HUES64 (cell line): ENCODE measurements around the gene PRR15L.

Experiments used
- H3K27ac ChIP-seq: 2 replicates; pipeline ENCODE4 v1.7.0; 2013; ENCODE audit warnings: low read depth, low read length, inconsistent platforms
- H3K27me3 ChIP-seq: 2 replicates; pipeline ENCODE4 v1.6.1; 2013; ENCODE audit warnings: mild to moderate bottlenecking, low read length; ENCODE audit not compliant: insufficient read depth
- H3K36me3 ChIP-seq: 2 replicates; pipeline ENCODE4 v1.6.1; 2013; ENCODE audit warnings: mild to moderate bottlenecking, low read length; ENCODE audit not compliant: insufficient read depth
- H3K4me1 ChIP-seq: 2 replicates; pipeline ENCODE4 v1.6.1; 2013; ENCODE audit warnings: mild to moderate bottlenecking, low read length, moderate library complexity; ENCODE audit not compliant: insufficient read depth
- H3K4me3 ChIP-seq: 2 replicates; pipeline ENCODE4 v1.5.1; 2013; ENCODE audit warnings: mild to moderate bottlenecking, low read length, moderate library complexity
- H3K9ac ChIP-seq: 2 replicates; pipeline ENCODE4 v1.6.1; 2013; ENCODE audit warnings: mild to moderate bottlenecking, low read depth, low read length
- H3K9me3 ChIP-seq: 2 replicates; pipeline ENCODE4 v1.6.1; 2013; ENCODE audit warnings: low read depth, low read length; ENCODE audit not compliant: insufficient read depth
- WGBS: fragments of 150-250, 120-280 bp; methylation state at CpG from one replicate; pipeline ENCODE4 v1.1.7; 2013; ENCODE audit warnings: missing lambda C conversion rate; 5-methylcytosine and 5-hydroxymethylcytosine counted together

PRR15L gene

DNA sequence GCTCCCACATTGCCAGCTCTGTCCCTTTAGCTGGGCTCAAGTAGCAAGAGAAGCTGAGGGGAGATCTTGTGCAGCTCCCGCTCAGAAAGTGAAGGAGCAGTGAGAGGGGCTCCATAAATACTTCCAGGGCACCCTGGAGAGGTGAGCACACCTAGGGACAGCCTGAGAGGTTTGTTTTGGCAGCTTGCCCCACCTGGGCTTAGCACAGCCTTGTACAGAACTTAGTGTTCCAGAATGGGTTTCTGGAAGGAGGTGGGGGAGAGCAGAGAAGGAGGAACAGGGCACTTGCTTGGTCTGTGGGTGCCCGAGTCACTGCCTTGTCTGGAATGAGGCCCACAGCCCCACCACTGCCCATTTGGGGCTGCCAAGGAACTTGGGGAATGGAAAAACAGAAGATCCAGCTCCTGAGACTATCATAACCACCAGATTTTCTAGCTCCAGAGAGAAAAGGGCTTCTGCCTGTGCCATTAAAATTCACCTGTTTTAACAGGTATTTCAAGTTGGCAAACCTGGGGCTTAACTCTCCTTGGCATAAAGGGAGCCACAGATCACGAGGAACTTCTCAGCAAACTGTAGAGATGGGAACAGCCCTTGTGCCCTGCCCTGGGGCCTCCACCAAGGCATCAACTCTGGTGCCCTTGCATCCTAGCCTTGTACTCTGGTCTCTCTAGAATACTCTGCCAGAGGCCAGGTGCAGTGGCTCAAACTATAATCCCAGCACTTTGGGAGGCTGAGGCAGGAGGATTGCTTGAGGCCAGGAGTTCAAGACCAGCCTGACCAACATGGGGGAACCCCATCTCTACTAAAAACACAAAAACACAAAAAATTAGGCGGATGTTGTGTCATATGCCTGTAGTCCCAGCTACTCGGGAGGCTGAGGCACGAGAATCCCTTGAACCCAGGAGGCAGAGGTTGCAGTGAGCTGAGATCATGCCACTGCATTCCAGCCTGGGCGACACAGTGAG lies 1.9 kb downstream of the PRR15L start:
- Histone ChIP-seq H3K9me3 (no peaks in the 10 kb centered on the region), H3K27me3 (0 out of 2 replicates have a peak, but pooled peaks cover 3% of the 10 kb centered on the region), H3K36me3 (no peaks in the 10 kb centered on the region), H3K9ac (no peak overlapping the region), H3K4me3 (no peak overlapping the region), H3K27ac (no peak overlapping the region), H3K4me1 (peaks cover 15% of the 10 kb centered on the region)
- WGBS: 92% methylated on average over 7 of the region's 7 CpGs

DNA sequence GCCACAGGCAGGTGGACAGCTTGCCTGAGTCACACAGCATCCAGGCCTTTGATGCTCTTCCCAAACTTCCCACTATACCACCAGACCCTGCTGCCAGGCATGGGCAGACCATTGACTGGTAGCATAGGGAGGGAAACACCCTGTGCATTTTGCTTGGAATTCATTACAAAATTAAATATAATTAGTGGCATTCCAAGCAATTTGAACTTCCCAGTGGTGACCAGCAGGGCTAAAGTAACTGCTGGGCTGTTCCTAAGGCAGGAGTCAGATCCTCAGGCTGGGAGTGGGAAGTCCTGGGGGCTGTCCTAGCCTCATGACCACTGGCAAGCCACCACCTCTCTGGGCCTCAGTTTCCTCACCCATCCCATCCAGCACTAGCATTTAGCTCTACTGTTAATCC lies 3.8 kb downstream of the PRR15L start:
- no peaks in the 10 kb centered on the region for H3K9me3 ChIP-seq
- no peak overlapping the region for H3K27ac ChIP-seq
- no peak overlapping the region for H3K9ac ChIP-seq
- H3K36me3 ChIP-seq: no peaks in the 10 kb centered on the region
- H3K4me1 ChIP-seq: peaks cover 22% of the 10 kb centered on the region
- 0 out of 2 replicates have a peak, but pooled peaks cover 3% of the 10 kb centered on the region for H3K27me3 ChIP-seq
- H3K4me3 ChIP-seq: no peak overlapping the region

DNA sequence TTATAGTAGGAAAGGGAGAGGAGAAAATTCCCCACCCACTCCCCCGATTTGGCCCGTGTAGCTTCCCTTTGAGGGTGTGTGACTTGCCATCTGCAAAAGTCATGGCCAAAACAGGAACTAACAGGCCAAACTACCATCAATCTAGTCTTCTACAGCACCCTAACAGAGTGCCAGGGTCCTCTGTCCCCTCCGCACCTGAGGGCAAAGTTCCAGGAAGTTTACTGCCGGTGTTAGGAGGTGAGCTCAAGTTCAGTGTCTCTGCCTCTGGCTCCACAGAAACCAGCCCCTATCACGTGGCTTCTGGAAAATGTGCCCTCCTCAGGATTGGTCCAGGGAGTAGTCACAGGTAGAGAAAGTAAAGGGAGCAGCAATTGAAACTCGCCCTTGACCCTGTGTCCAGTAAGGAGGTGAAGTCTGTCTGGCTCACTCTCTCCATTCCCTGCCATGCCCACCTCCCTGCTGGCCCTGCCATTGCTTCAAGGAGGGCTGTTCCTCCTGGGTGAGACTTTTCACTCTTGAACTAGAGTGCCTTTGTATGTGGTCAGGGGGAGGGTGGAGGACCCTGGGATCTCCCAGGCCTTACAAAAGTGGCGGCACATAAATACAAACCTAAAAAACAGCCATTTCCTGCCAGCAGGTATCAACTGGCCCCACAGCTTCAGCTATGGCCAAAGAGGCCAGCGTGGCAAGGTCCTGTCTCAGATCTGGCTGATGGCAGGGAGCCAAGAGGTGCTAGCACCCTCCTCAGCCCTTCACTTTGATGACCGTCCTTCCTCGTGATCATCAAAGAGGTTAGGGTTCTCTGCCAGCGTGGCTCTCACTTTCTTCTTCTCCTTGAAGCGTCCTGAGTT lies 5.3 kb downstream of the PRR15L start:
- H3K27me3 ChIP-seq: no peaks in the 10 kb centered on the region
- no peaks in the 10 kb centered on the region for H3K36me3 ChIP-seq
- H3K4me3 ChIP-seq: no peak overlapping the region
- WGBS: 91% methylated on average over 12 of the region's 12 CpGs
- no peak overlapping the region for H3K9ac ChIP-seq
- no peak overlapping the region for H3K27ac ChIP-seq
- no peaks in the 10 kb centered on the region for H3K9me3 ChIP-seq
- peaks cover 14% of the 10 kb centered on the region for H3K4me1 ChIP-seq

DNA sequence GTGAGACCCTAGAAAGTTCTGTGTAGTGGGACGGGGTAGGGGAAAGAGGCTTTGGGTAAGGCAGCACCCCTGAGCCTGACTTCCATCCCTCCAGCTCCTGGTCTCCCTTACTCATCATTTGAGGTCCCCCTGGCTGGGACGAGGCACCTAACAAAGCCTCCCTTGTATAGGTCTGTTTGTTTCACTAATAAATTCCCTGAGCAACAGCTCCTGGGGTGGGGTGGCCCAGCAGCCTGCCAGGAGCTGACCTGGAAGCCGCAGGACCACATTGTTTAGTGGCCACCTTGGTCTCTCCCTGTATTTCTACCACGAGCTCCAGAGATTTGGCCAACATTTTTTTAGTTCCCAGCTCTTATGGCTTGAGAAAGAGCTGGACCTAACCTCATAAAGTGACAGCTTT lies 7.2 kb downstream of the PRR15L start:
- no peak overlapping the region for H3K9ac ChIP-seq
- no peak overlapping the region for H3K27ac ChIP-seq
- H3K4me3 ChIP-seq: no peak overlapping the region
- peaks cover 10% of the 10 kb centered on the region for H3K4me1 ChIP-seq
- no peaks in the 10 kb centered on the region for H3K27me3 ChIP-seq
- H3K36me3 ChIP-seq: peaks cover 6% of the 10 kb centered on the region; the same call in 1 of the 2 replicates
- no peaks in the 10 kb centered on the region for H3K9me3 ChIP-seq
- 90% methylated on average over 3 of the region's 4 CpGs for WGBS

DNA sequence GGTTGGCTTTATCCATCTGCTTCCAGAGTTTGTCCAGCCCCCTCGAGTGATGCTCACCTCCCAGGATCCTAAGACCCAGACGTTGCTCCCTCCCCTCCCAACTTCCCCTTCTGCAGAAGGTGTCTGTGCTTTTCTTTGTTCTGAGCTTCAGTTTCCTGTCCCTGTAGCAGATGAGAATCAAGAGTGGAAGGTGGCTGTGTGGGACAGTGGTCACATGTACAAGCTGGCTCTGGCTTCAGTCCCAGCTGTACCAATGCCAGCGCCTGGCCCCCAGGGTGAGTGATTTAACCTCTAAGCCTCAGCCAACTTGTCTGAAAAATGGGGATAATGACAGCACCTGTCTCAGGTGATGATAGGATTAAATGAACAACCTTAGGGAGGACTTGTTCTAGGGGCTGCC lies 7.7 kb downstream of the PRR15L start:
- peaks cover 7% of the 10 kb centered on the region; the same call in 1 of the 2 replicates for H3K36me3 ChIP-seq
- H3K4me1 ChIP-seq: peaks cover 10% of the 10 kb centered on the region
- WGBS: 79% methylated on average over 3 of the region's 3 CpGs
- no peak overlapping the region for H3K27ac ChIP-seq
- H3K27me3 ChIP-seq: no peaks in the 10 kb centered on the region
- H3K9me3 ChIP-seq: no peaks in the 10 kb centered on the region
- H3K9ac ChIP-seq: no peak overlapping the region
- 0 out of 2 replicates have a peak overlapping the region, but pooled peaks have one; percentile 43 for H3K4me3 ChIP-seq

DNA sequence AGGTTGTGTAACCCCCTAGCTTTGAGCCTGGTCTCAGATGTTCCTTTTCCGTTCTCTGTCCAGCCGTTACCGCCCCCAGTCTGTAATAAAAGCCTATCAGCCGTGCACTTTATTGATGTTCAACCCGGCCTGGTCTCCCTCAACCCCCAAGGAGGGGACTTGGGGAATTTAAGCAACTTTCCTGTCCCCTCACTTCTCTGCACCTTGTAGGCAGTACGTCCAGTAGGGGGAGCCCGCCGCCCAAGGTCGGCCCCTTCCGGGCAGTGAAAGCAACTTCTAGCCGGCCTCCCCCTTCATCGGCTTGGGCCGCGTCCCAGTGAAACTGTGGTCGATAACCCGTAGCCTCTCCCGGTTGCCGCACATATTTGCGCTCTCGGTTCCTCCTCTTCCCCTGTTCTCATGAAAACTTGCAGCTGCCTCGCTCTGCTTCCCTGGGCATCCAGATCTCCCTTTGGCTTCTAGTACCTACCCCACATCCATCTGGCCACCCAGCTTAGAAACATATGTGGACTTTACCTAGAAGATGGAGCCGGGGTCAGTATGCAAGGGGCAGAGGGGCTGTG lies 8.4 kb downstream of the PRR15L start:
- no peaks in the 10 kb centered on the region for H3K27me3 ChIP-seq
- peak overlapping the region; percentile 45; the same call in 1 of the 2 replicates for H3K9ac ChIP-seq
- H3K9me3 ChIP-seq: no peaks in the 10 kb centered on the region
- WGBS: 10% methylated on average over 22 of the region's 22 CpGs
- peaks cover 10% of the 10 kb centered on the region; the same call in 1 of the 2 replicates for H3K36me3 ChIP-seq
- H3K27ac ChIP-seq: no peak overlapping the region
- H3K4me3 ChIP-seq: peak overlapping the region; percentile 43
- H3K4me1 ChIP-seq: peaks cover 10% of the 10 kb centered on the region

DNA sequence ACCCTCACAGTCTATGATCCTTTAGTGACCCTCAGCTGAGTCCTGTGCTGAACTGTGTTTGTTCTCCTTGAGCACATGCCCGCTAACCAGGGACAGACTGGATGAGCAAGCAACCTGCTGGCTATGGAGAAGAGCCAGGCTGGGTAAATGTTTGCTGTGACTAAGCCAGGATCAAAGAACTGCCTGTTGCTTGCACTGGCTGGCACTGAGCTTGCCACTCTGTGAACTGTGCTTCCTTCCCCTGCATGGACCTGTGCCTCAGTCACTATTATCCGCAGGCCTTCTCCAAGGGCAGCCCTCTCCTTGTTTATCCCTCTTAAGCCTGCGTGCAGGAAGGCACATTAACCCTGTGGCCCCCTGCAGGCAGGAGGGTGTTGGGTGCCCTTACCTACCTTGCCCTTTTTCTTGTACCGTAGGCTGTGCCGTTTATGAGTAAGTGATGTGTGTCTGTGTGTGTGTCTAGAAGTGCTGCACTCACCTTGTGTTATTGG lies 8.9 kb downstream of the PRR15L start:
- H3K27ac ChIP-seq: no peak overlapping the region
- no peaks in the 10 kb centered on the region for H3K9me3 ChIP-seq
- H3K9ac ChIP-seq: no peak overlapping the region
- no peaks in the 10 kb centered on the region for H3K27me3 ChIP-seq
- H3K36me3 ChIP-seq: peaks cover 10% of the 10 kb centered on the region; the same call in 1 of the 2 replicates
- WGBS: 81% methylated on average over 5 of the region's 5 CpGs
- H3K4me1 ChIP-seq: peaks cover 10% of the 10 kb centered on the region
- H3K4me3 ChIP-seq: no peak overlapping the region

DNA sequence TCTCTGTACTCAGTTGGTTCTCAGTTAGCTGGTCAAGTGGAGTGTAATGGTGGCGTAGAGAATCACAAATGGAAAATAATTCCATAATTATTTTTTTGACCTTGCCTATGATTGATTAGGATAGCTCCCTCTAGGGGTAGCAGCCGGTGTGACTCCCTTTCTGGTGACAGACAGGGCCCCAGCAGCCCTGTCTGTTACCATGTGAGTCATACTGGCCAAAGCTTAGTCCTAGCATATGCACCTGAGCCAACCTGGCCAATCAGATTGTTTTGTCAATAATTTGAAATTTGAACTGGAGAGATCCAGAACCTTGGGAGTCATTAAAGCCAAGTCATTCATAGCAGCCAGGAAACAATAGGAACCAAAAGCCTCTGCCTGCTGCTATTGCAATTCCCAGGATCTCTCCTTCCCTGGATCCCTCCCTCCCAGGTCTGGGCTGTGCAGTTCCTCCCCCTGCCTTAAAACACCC lies 10.7 kb downstream of the PRR15L start:
- Histone ChIP-seq H3K27me3 (no peaks in the 10 kb centered on the region), H3K9me3 (no peaks in the 10 kb centered on the region), H3K27ac (no peak overlapping the region), H3K4me1 (peaks cover 14% of the 10 kb centered on the region), H3K36me3 (peaks cover 10% of the 10 kb centered on the region; the same call in 1 of the 2 replicates), H3K9ac (no peak overlapping the region), H3K4me3 (no peak overlapping the region)
- WGBS: 3% methylated on average over 1 of the region's 2 CpGs

DNA sequence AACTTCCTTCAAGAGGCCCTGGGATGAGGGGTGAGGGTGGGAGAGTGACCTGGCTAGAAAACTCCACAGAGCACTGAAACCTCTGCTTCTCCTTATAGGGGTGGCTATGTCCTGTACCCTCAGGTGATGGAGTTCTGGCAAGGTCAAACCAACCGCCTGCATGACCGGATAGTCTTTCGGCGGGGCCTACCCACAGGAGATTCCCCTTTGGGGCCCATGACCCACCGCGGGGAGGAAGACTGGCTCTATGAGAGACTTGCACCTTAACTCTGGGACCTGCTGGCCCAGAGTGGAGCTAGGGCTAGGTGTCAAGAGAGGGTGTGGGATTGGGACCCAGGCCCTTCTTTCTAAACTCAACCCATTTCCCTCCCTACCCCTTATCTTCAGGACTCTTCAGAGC lies 11.2 kb downstream of the PRR15L start:
- H3K9ac ChIP-seq: no peak overlapping the region
- no peak overlapping the region for H3K27ac ChIP-seq
- H3K4me3 ChIP-seq: no peak overlapping the region
- peaks cover 14% of the 10 kb centered on the region for H3K4me1 ChIP-seq
- no peaks in the 10 kb centered on the region for H3K27me3 ChIP-seq
- 93% methylated on average over 6 of the region's 6 CpGs for WGBS
- peaks cover 10% of the 10 kb centered on the region; the same call in 1 of the 2 replicates for H3K36me3 ChIP-seq
- no peaks in the 10 kb centered on the region for H3K9me3 ChIP-seq

DNA sequence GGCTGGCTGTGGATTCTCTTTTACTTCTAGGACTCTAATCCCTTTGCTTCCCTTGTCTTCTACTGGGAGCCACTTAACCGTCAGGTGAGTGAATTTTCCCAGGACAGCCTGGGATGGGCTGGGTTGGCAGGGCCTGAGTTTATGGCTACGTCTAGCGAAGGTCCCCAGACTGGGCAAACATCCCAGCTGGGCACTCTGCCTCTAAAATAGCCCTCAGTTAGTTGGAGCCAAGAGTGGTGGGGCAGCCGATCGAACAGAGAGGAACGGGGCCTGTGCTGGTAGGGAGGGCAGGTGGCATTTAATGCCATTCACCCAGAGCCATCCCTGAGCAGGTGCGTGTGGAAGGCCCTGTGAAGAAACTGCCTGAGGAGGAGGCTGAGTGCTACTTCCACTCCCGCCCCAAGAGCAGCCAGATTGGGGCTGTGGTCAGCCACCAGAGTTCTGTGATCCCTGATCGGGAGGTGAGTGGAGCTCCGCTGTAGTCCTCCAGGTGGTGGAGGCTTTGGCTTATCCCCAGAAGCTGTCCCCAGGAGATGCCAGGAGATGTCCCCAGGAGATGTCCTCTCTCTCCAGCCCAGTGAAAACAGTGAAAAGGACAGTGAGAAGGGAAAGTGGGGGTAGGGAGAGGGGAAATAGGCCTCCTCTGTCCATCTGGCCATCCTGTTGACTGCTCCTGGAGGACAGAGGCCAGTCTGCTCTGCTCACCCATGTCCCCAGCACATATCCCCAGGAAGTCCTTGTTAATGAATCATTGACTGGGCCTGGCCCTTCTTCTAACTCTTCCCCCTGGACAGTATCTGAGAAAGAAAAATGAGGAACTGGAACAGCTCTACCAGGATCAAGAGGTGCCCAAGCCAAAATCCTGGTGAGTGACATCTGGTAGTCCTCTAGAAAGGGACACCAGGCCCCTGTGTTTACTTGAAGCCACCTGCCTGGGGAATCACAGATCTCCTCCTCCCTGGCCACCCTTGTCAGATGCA lies 11.9 kb downstream of the PRR15L start:
- Histone ChIP-seq H3K4me1 (peaks cover 14% of the 10 kb centered on the region), H3K4me3 (no peak overlapping the region), H3K9ac (no peak overlapping the region), H3K27me3 (peaks cover 3% of the 10 kb centered on the region), H3K36me3 (peaks cover 10% of the 10 kb centered on the region; the same call in 1 of the 2 replicates), H3K27ac (no peak overlapping the region), H3K9me3 (no peaks in the 10 kb centered on the region)
- 96% methylated on average over 10 of the region's 10 CpGs for WGBS
